ENCODE measurements around the gene FLAD1. TPM values are rescaled to one million over a fixed set of nuclear protein-coding genes. Genes with fewer than 3 reads are reported as not detected.

Gene FLAD1
- total and polyA plus RNA-seq, 2 donors (not counting 3 experiments of a cell fraction or from before 2014, with no cell fraction given): 42.2 to 59.1 TPM

DNA sequence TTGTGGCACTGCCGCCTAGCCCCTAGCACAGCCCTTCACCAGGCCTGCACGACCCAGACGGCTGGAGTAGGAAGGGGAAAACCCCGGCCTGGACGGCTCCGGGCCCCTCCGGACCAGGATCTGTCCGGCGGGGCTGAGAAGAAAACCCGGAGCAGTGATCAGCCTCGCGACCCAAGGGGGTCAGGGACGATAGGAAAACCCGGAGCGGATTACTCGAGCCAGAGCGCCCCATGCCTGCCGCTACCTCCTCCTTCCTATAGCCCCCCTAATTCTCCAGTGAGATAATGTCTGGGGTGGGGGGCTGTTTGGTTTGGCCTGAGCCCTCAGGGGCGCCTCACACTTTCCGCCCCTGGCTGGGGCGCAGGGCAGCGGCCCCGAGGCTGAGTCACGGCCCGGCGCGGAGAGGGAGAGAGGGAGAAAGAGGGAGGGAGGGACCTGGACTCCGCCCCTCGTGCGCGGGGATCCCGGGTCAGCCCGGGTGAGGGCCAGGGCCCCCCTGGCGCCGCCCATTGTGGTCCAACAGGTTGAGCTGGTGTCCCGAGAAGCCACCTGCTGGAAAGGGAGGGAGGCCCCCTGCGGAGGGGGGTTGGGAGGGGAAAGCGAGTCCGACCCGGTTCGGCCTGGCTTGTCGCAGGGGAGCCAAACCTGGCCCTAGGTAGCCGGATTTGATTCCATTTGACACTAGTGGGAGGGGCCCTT lies 17.7 kb downstream of the FLAD1 start:
- no peaks in the 10 kb centered on the region for H3K9me3 ChIP-seq (replicated peaks; ENCODE audit: control insufficient read depth, insufficient read depth, low read length)
- H3K4me3 ChIP-seq (replicated peaks in 1 of 3; ENCODE audit: insufficient read depth in 1 of 3, low read depth in 1 of 3, low read length in 3 of 3): peak overlapping the region; percentile 57 to 94 (median 61)
- peak; percentile 88 for FAIRE-seq
- no peaks in the 10 kb centered on the region for H4K20me1 ChIP-seq (replicated peaks; ENCODE audit: control insufficient read depth, extremely low read depth, insufficient read depth, low read length)
- POLR2A ChIA-PET: interaction anchor here (1.0 kb wide), 1 partner anchor 28 kb away, joined by 3 read pairs; no protein-coding TSS in a partner anchor
- dilution Hi-C loops (cut with MboI; ENCODE audit: extremely low pct_ligation_motif_present, low sequenced_read_pairs) (no loop called here), intact Hi-C loops (cut with micrococcal nuclease) (loop anchor here (1.0 to 5.0 kb wide), 2 partner anchors 60 to 444 kb away; partner anchors contain the start of gene UBE2Q1)
- no peaks in the 10 kb centered on the region for H3K9me1 ChIP-seq (replicated peaks; ENCODE audit: control insufficient read depth, extremely low read depth, insufficient read depth, low read length)
- TF ChIP-seq FOS (IDR thresholded peaks at IDR 0.05; ENCODE audit: borderline replicate concordance, insufficient read depth, low read length) (peak; percentile 84), MYC (IDR thresholded peaks at IDR 0.05; ENCODE audit: low read depth, low read length) (no peak), POLR2AphosphoS5 (IDR thresholded peaks at IDR 0.05; ENCODE audit: insufficient read depth, low read depth, low read length) (peak; percentile 12)
- peak overlapping the region; percentile 73 for H3K27ac ChIP-seq (ENCODE audit: insufficient read depth, low read depth, low read length)
- CTCF ChIA-PET: interaction anchor here (1.3 to 6.5 kb wide), 8 partner anchors 14 to 64 kb away, joined by 3 to 87 read pairs (median 12); partner anchors contain the start of genes ADAM15, CKS1B, PMVK and PYGO2
- DNase-seq (ENCODE audit: low read depth, low spot score): peak; percentile 78
- peaks cover 25% of the 10 kb centered on the region for H3K4me1 ChIP-seq (ENCODE audit: control insufficient read depth, extremely low read depth, insufficient read depth, low read length)
- H2AFZ ChIP-seq (ENCODE audit: low read depth, low read length): peak overlapping the region; percentile 62
- H3K36me3 ChIP-seq (ENCODE audit: control insufficient read depth in 2 of 2, extremely low read depth in 1 of 2, insufficient read depth in 2 of 2, low read length in 2 of 2): no peaks in the 10 kb centered on the region
- H3K9ac ChIP-seq (replicated peaks; ENCODE audit: extremely low read depth, insufficient read depth, low read length): peak overlapping the region; percentile 71
- H3K27me3 ChIP-seq (ENCODE audit: control insufficient read depth in 2 of 2, insufficient read depth in 2 of 2, low read length in 2 of 2): no peaks in the 10 kb centered on the region
- H3K79me2 ChIP-seq (ENCODE audit: control insufficient read depth, insufficient read depth, low read length): peaks cover 9% of the 10 kb centered on the region
- BruUV-seq (replicated peaks): no TSS peak
- H3K4me2 ChIP-seq (ENCODE audit: insufficient read depth, low read length): peak overlapping the region; percentile 87

DNA sequence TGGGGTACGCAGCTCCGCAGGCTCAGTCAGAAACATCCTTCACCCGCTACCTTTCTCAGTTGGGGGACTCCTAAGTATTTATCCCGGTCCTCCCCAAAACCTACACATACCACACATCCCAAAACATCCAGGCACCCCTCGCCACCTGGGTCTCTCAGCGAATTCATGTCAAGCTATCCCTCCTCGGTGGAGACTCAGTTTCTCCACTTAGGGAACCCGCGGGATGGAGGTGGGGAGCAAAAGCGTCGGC lies 18.2 kb downstream of the FLAD1 start:
- BruUV-seq (replicated peaks): no TSS peak
- H3K79me2 ChIP-seq (ENCODE audit: control insufficient read depth, insufficient read depth, low read length): peaks cover 13% of the 10 kb centered on the region
- H3K4me3 ChIP-seq (replicated peaks in 1 of 3; ENCODE audit: insufficient read depth in 1 of 3, low read depth in 1 of 3, low read length in 3 of 3): peak overlapping the region; percentile 57 to 94 (median 61)
- H3K27me3 ChIP-seq (ENCODE audit: control insufficient read depth in 2 of 2, insufficient read depth in 2 of 2, low read length in 2 of 2): no peaks in the 10 kb centered on the region
- CTCF ChIA-PET: interaction anchor here (3.1 to 6.5 kb wide), 4 partner anchors 13 to 64 kb away, joined by 12 to 87 read pairs (median 47); partner anchors contain the start of genes ADAM15, CKS1B, PMVK and SHC1
- peak overlapping the region; percentile 87 for H3K4me2 ChIP-seq (ENCODE audit: insufficient read depth, low read length)
- DNase-seq (ENCODE audit: low read depth, low spot score): peak; percentile 62
- dilution Hi-C loops (cut with MboI; ENCODE audit: extremely low pct_ligation_motif_present, low sequenced_read_pairs) (no loop called here), intact Hi-C loops (cut with micrococcal nuclease) (loop anchor here (1.0 to 5.0 kb wide), 2 partner anchors 60 to 444 kb away; partner anchors contain the start of gene UBE2Q1)
- no peaks in the 10 kb centered on the region for H4K20me1 ChIP-seq (replicated peaks; ENCODE audit: control insufficient read depth, extremely low read depth, insufficient read depth, low read length)
- peaks cover 25% of the 10 kb centered on the region for H3K4me1 ChIP-seq (ENCODE audit: control insufficient read depth, extremely low read depth, insufficient read depth, low read length)
- no peak for FAIRE-seq
- TF ChIP-seq, protein P1, sequence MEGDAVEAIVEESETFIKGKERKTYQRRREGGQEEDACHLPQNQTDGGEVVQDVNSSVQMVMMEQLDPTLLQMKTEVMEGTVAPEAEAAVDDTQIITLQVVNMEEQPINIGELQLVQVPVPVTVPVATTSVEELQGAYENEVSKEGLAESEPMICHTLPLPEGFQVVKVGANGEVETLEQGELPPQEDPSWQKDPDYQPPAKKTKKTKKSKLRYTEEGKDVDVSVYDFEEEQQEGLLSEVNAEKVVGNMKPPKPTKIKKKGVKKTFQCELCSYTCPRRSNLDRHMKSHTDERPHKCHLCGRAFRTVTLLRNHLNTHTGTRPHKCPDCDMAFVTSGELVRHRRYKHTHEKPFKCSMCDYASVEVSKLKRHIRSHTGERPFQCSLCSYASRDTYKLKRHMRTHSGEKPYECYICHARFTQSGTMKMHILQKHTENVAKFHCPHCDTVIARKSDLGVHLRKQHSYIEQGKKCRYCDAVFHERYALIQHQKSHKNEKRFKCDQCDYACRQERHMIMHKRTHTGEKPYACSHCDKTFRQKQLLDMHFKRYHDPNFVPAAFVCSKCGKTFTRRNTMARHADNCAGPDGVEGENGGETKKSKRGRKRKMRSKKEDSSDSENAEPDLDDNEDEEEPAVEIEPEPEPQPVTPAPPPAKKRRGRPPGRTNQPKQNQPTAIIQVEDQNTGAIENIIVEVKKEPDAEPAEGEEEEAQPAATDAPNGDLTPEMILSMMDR (IDR thresholded peaks at IDR 0.05; ENCODE audit: extremely low read depth in 1 of 2, insufficient read depth in 1 of 2, low read depth in 1 of 2, low read length in 2 of 2): no peak
- TF ChIP-seq POLR2A (IDR thresholded peaks at IDR 0.05; ENCODE audit: low read depth, low read length) (no peak), EZH2 (IDR thresholded peaks at IDR 0.05; ENCODE audit: borderline replicate concordance, low read depth, low read length, severe bottlenecking) (no peak), MYC (IDR thresholded peaks at IDR 0.05; ENCODE audit: low read depth, low read length) (no peak), GATA2 (IDR thresholded peaks at IDR 0.05; ENCODE audit: insufficient read depth, insufficient read length, low read depth, low read length) (no peak), POLR2AphosphoS5 (IDR thresholded peaks at IDR 0.05; ENCODE audit: insufficient read depth, low read depth, low read length) (no peak), JUN (IDR thresholded peaks at IDR 0.05; ENCODE audit: borderline replicate concordance, insufficient read depth, insufficient read length, low read depth) (no peak), FOS (IDR thresholded peaks at IDR 0.05; ENCODE audit: borderline replicate concordance, insufficient read depth, low read length) (no peak)
- TF ChIP-seq, protein P2, sequence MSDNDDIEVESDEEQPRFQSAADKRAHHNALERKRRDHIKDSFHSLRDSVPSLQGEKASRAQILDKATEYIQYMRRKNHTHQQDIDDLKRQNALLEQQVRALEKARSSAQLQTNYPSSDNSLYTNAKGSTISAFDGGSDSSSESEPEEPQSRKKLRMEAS (IDR thresholded peaks at IDR 0.05; ENCODE audit: insufficient read depth, insufficient read length): no peak
- POLR2A ChIA-PET: interaction anchor here (1.0 kb wide), 1 partner anchor 29 kb away, joined by 3 read pairs; no protein-coding TSS in a partner anchor
- H3K9me3 ChIP-seq (replicated peaks; ENCODE audit: control insufficient read depth, insufficient read depth, low read length): no peaks in the 10 kb centered on the region
- H3K36me3 ChIP-seq (ENCODE audit: control insufficient read depth in 2 of 2, extremely low read depth in 1 of 2, insufficient read depth in 2 of 2, low read length in 2 of 2): no peaks in the 10 kb centered on the region
- H3K27ac ChIP-seq (ENCODE audit: insufficient read depth, low read depth, low read length): peak overlapping the region; percentile 73
- no peaks in the 10 kb centered on the region for H3K9me1 ChIP-seq (replicated peaks; ENCODE audit: control insufficient read depth, extremely low read depth, insufficient read depth, low read length)
- peak overlapping the region; percentile 30 for H3K9ac ChIP-seq (replicated peaks; ENCODE audit: extremely low read depth, insufficient read depth, low read length)
- peak overlapping the region; percentile 35 for H2AFZ ChIP-seq (ENCODE audit: low read depth, low read length)
